ENCODE measurements around the gene RNU11.
"Not testable (repeated sequence)": the region's sequence is repeated elsewhere in the genome, so short reads cannot be mapped to it uniquely, and the experiment has no call there.

Gene RNU11

DNA sequence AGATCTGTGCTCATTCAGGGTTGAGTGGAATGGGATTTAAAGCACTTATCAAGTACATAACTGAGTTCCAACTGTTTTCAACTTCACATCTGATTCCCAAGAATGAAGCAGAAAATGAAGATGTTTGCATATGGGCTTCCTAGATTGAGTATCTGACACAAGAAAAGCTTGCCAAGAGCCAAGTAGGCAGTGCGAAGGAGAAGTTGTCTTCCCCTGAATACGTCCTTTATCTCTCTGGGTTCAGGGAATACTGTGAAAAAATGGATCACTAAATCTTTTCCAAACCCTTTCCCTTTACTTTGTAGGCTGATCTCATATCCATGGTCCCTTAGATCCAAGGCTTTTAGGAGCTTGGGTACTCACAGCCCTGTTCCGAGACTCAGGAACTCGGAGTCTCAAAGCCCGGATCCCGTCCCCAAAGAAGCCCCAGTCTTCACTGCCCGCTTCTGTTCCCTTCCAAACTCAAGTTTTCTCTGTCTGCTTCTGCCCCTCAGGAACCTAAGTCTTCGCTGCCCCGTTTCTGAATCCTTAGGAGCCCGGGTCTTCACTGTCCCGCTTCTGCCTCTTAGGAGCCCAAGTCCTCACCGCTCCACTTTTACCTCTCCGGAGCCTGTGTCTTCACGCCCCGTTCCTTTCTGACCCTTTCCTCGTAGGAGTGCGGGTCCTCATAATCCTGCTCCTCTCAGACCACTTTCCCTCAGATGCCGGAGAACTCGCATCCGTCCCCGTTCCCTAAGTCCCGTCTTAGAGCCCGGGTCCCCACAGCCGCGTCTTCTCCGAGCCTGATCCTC, 6.1 kb upstream of the RNU11 start:
- Histone ChIP-seq H3K4me3 (ENCODE audit: low read depth, low read length) (peak overlapping the region; percentile 90), H3K9ac (ENCODE audit: low read length) (peak overlapping the region; percentile 94), H3K27ac (ENCODE audit: low read depth, low read length) (peak overlapping the region; percentile 35; the same call in 1 of the 2 replicates), H3K9me3 (ENCODE audit: control insufficient read depth, insufficient read depth, low read depth, low read length) (no peaks in the 10 kb centered on the region), H3K4me1 (ENCODE audit: control insufficient read depth, insufficient read depth, low read length) (peaks cover 4% of the 10 kb centered on the region; the same call in 1 of the 2 replicates), H3K27me3 (ENCODE audit: control insufficient read depth, insufficient read depth, low read length) (no peaks in the 10 kb centered on the region), H3K36me3 (ENCODE audit: control insufficient read depth, insufficient read depth, low read length) (no peaks in the 10 kb centered on the region)

DNA sequence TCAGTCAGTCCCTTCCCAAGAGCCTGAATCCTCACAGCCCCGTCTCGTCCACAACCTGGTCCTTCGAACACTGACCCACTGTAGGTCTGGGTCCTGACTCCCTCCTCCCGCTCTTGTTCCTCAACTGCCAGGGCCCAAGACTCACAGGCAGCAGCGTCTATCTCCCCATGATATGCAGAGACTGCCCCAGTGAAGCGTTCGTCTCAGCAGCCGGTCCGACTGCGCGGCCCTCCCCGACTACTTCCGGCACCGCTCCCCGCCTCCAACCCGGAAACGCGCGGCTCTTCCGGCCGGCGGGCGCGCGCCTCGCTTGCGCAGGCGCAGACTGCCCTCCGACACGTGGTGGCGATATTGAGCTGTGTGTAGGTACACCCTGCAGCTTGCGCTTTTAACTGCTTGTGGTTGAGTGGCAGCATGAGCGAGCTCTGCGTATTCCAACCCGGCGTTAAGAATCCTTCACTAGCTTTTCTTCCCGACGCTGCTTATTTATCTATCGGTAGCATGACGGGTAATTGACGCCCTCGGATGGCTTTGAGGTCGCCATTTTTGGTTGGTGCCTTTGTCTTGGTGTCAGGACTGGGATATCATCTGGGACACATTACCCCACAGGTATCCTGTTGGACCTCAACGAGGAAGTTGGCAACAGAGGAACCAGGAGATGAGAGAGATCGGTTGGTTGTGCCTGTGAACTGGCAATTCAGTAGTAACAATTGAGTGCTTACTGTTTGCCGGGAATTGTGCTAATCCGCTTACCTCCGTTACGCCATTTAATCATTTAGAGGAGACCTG, 5.4 kb upstream of the RNU11 start, which contains the start of gene TAF12:
Gene TAF12 (minus strand): TSS at position 221 of the 789 bp plus-strand sequence. CDS start 20,986 bp downstream, outside the sequence.
- peak within 1 kb of the TSS; percentile 50 for H3K27ac ChIP-seq (ENCODE audit: low read depth, low read length)
- no peaks in the 10 kb centered on the region for H3K27me3 ChIP-seq (ENCODE audit: control insufficient read depth, insufficient read depth, low read length)
- peaks cover 8% of the 10 kb centered on the region for H3K4me1 ChIP-seq (ENCODE audit: control insufficient read depth, insufficient read depth, low read length)
- H3K36me3 ChIP-seq (ENCODE audit: control insufficient read depth, insufficient read depth, low read length), result no peaks in the 10 kb centered on the region
- H3K4me3 ChIP-seq (ENCODE audit: low read depth, low read length), result peak within 1 kb of the TSS; percentile 90
- no peaks in the 10 kb centered on the region for H3K9me3 ChIP-seq (ENCODE audit: control insufficient read depth, insufficient read depth, low read depth, low read length)
- H3K9ac ChIP-seq (ENCODE audit: low read length), result peak within 1 kb of the TSS; percentile 94

DNA sequence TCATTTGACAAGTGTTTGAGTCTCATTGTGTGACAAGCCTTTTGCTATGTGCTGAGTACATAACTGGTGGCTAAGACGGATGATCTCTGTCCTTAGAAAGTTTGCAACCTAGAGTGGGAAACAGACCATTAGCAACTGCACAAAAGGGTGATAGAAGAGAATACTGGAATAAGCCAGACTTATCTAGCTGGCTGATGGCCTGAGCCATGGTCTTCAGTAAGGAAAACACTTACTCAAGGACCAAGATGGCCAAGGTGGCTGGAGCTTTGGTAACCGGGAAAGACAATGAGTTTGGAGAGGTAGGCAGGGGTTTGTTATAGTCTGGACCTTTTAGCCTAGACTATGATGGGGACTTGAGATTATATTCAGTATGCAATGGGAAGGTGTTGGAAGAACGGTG, 3.9 kb upstream of the RNU11 start:
- H3K9ac ChIP-seq (ENCODE audit: low read length), result no peak overlapping the region
- no peaks in the 10 kb centered on the region for H3K9me3 ChIP-seq (ENCODE audit: control insufficient read depth, insufficient read depth, low read depth, low read length)
- H3K4me1 ChIP-seq (ENCODE audit: control insufficient read depth, insufficient read depth, low read length), result peaks cover 8% of the 10 kb centered on the region
- H3K4me3 ChIP-seq (ENCODE audit: low read depth, low read length), result no peak overlapping the region
- no peaks in the 10 kb centered on the region for H3K27me3 ChIP-seq (ENCODE audit: control insufficient read depth, insufficient read depth, low read length)
- no peaks in the 10 kb centered on the region for H3K36me3 ChIP-seq (ENCODE audit: control insufficient read depth, insufficient read depth, low read length)
- H3K27ac ChIP-seq (ENCODE audit: low read depth, low read length), result no peak overlapping the region

DNA sequence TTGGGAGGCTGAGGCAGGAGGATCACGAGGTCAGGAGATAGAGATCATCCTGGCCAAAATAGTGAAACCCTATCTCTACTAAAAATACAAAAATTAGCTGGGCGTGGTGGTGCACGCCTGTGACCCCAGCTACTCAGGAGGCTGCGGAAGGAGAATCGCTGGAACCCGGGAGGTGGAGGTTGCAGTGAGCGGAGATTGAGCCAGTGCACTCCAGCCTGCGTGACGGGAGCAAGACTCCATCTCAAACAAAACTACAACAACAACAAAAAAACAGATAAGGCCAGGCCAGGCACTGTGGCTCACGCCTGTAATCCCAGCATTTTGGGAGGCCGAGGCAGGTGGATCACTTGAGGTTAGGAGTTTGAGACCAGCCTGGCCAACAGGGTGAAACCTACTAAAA, 3.0 kb upstream of the RNU11 start:
- H3K9ac ChIP-seq (ENCODE audit: low read length); H3K27ac ChIP-seq (ENCODE audit: low read depth, low read length); H3K4me3 ChIP-seq (ENCODE audit: low read depth, low read length); H3K4me1 ChIP-seq (ENCODE audit: control insufficient read depth, insufficient read depth, low read length); H3K9me3 ChIP-seq (ENCODE audit: control insufficient read depth, insufficient read depth, low read depth, low read length); H3K36me3 ChIP-seq (ENCODE audit: control insufficient read depth, insufficient read depth, low read length); H3K27me3 ChIP-seq (ENCODE audit: control insufficient read depth, insufficient read depth, low read length): not testable (repeated sequence)

DNA sequence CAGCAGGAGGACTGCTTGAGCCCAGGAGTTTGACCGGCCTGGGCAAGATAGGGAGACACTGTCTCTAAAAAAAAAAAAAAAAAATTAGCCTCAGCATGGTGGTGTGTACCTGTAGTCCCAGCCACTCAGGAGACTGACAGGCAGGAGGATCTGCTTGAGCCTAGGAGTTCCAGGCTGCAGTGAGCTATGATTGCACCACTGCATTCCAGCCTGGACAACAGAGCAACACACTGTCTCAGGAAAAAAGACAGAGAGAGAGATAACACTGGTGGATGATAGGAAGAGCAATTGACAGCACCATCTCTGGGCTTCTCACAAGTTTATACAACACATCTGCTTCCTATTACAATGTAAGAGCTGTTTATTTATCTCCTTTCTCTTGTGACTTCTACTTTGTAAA, 2.4 kb upstream of the RNU11 start:
- H3K9me3 ChIP-seq (ENCODE audit: control insufficient read depth, insufficient read depth, low read depth, low read length), result no peaks in the 10 kb centered on the region
- no peak overlapping the region for H3K27ac ChIP-seq (ENCODE audit: low read depth, low read length)
- H3K9ac ChIP-seq (ENCODE audit: low read length), result no peak overlapping the region
- H3K4me3 ChIP-seq (ENCODE audit: low read depth, low read length), result no peak overlapping the region
- no peaks in the 10 kb centered on the region for H3K27me3 ChIP-seq (ENCODE audit: control insufficient read depth, insufficient read depth, low read length)
- H3K36me3 ChIP-seq (ENCODE audit: control insufficient read depth, insufficient read depth, low read length), result no peaks in the 10 kb centered on the region
- H3K4me1 ChIP-seq (ENCODE audit: control insufficient read depth, insufficient read depth, low read length), result peaks cover 8% of the 10 kb centered on the region

DNA sequence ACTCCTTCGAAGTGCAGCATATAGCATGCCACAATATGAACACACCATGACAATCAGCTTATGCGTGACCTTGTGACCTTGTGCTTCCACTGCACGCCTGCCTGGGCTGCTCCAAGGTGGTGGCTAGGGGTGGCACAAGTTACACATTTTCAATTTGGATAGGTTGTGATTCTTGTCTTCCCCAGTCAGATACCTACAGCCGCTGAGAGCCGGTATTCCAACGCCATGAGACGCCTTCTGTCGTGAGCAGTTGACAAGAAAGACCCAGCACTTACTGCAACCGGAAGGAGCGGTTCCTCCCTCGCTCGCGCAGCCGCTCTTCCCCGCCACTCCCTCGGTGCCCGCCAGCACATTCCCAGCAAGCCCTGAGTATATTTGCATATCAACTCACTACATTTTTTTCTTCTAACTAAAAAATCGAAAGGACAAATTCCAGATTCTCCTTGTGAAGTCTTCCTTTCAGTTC, 359 bp upstream of the RNU11 start:
- Histone ChIP-seq H3K27me3 (ENCODE audit: control insufficient read depth, insufficient read depth, low read length) (no peaks in the 10 kb centered on the region), H3K9ac (ENCODE audit: low read length) (peak overlapping the region; percentile 96), H3K27ac (ENCODE audit: low read depth, low read length) (peak overlapping the region; percentile 99), H3K4me3 (ENCODE audit: low read depth, low read length) (peak overlapping the region; percentile 69), H3K36me3 (ENCODE audit: control insufficient read depth, insufficient read depth, low read length) (no peaks in the 10 kb centered on the region), H3K4me1 (ENCODE audit: control insufficient read depth, insufficient read depth, low read length) (peaks cover 8% of the 10 kb centered on the region), H3K9me3 (ENCODE audit: control insufficient read depth, insufficient read depth, low read depth, low read length) (no peaks in the 10 kb centered on the region)

DNA sequence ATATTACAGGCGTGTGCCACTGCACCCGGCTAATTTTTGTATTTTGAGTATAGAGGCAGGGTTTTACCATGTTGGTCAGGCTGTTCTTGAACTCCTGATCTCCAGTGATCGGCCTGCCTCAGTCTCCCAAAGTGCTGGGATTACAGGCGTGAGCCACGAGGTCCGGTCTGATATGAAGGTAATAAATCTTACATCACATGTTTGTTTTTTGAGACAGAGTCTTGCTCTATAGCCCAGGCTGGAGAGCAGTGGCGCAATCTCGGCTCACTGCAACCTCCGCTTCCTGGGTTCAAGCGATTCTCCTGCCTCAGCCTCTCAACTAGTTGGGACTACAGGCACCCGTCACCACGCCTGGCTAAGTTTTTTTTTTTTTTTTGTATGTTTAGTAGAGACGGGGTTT, 4.7 kb downstream of the RNU11 start:
- not testable (repeated sequence) for H3K9me3 ChIP-seq (ENCODE audit: control insufficient read depth, insufficient read depth, low read depth, low read length); H3K4me3 ChIP-seq (ENCODE audit: low read depth, low read length); H3K36me3 ChIP-seq (ENCODE audit: control insufficient read depth, insufficient read depth, low read length); H3K27ac ChIP-seq (ENCODE audit: low read depth, low read length); H3K27me3 ChIP-seq (ENCODE audit: control insufficient read depth, insufficient read depth, low read length); H3K9ac ChIP-seq (ENCODE audit: low read length); H3K4me1 ChIP-seq (ENCODE audit: control insufficient read depth, insufficient read depth, low read length)

DNA sequence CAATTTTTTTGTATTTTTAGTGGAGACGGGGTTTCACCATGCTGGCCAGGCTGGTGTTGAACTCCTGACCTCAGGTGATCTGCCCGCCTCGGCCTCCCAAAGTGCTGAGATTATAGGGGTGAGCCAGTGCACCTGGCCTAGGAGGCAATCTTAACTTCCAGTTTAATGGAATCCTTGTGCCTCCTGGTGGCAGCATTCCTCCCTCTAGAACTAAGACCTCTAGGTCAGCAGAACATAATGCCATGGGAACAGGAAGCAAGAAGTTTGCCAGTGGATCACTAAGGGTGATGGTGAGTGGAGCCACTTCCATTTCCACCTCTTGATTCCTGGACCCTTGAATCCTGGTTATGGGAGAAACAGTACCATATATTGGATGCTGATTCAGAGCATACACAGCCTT, 5.5 kb downstream of the RNU11 start:
- H3K27me3 ChIP-seq (ENCODE audit: control insufficient read depth, insufficient read depth, low read length); H3K4me3 ChIP-seq (ENCODE audit: low read depth, low read length); H3K9ac ChIP-seq (ENCODE audit: low read length); H3K27ac ChIP-seq (ENCODE audit: low read depth, low read length); H3K9me3 ChIP-seq (ENCODE audit: control insufficient read depth, insufficient read depth, low read depth, low read length); H3K4me1 ChIP-seq (ENCODE audit: control insufficient read depth, insufficient read depth, low read length); H3K36me3 ChIP-seq (ENCODE audit: control insufficient read depth, insufficient read depth, low read length): not testable (repeated sequence)

DNA sequence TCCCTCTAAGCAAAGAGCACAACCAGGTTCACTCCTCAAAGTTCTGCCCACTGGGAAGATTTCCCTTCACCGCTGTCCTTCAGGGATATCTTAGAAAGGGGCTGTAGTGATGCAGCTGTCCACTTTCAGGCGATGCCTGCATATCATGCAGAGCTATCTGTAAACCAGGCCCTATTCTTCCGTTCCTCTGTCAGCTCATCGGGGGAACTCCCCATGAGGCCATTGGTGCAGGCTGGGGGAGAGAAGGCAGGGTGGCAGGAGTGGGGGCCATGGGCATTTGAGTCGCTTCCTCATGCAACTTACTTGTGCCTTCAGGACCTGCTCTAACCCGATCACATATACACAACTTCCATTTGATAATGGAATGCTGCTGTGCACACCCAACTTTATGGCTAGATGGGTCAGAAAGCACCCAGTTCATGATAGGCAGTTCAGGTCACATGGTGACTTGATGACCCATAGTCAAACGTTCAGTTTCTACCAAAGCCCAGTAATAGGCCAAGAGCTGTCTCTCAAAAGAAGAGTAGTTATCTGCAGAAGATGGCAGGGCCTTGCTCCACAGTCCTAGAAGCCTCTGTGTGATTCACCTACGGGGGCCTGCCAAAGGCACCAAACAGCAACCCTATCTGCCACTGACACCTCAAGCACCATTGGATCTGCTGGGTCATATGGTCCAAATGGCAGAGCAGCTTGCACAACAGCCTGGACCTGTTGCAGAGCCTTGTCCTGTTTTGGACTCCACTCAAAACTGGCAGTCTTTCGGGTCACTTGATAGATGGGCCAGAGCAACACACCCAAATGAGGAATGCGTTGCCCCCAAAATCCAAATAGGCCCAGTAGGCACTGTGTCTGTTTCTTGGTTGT, 7.3 kb downstream of the RNU11 start:
- H3K9ac ChIP-seq (ENCODE audit: low read length); H3K27me3 ChIP-seq (ENCODE audit: control insufficient read depth, insufficient read depth, low read length); H3K4me3 ChIP-seq (ENCODE audit: low read depth, low read length): not testable (repeated sequence)

DNA sequence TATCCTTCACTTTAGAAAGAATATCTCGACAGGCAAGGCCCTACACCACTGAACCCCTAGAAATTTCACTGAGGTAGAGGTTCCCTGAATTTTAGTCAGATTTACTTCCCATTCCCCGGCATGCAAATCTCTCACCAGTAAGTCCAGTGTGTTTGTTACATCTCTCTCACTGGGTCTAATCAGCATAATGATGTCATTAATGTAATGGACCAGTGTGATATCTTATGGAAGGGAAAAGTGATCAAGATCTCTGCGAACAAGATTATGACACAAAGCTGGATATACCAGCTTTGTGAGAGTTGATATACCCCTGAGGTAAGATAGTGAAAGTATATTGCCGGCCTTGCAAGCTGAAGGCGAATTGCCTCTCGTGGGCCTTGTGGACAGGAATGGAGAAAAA, 7.9 kb downstream of the RNU11 start:
- Histone ChIP-seq H3K4me1 (ENCODE audit: control insufficient read depth, insufficient read depth, low read length) (no peaks in the 10 kb centered on the region), H3K27me3 (ENCODE audit: control insufficient read depth, insufficient read depth, low read length) (no peaks in the 10 kb centered on the region), H3K9ac (ENCODE audit: low read length) (no peak overlapping the region), H3K36me3 (ENCODE audit: control insufficient read depth, insufficient read depth, low read length) (no peaks in the 10 kb centered on the region), H3K27ac (ENCODE audit: low read depth, low read length) (no peak overlapping the region), H3K9me3 (ENCODE audit: control insufficient read depth, insufficient read depth, low read depth, low read length) (no peaks in the 10 kb centered on the region), H3K4me3 (ENCODE audit: low read depth, low read length) (no peak overlapping the region)

More for the DNA sequence above, 7.3 kb downstream of the RNU11 start:
- H3K36me3 ChIP-seq (ENCODE audit: control insufficient read depth, insufficient read depth, low read length); H3K9me3 ChIP-seq (ENCODE audit: control insufficient read depth, insufficient read depth, low read depth, low read length); H3K27ac ChIP-seq (ENCODE audit: low read depth, low read length); H3K4me1 ChIP-seq (ENCODE audit: control insufficient read depth, insufficient read depth, low read length): not testable (repeated sequence)

All from HUES6 (cell line).